ENCODE data around the gene ACTRT2. TPM values are rescaled to one million over a fixed set of nuclear protein-coding genes. Genes with fewer than 3 reads are reported as not detected.

Gene ACTRT2
- total and polyA plus RNA-seq, 2 of the 8 experiments (the other 6 are each of a cell fraction or from before 2014, with no cell fraction given) = not detected

DNA sequence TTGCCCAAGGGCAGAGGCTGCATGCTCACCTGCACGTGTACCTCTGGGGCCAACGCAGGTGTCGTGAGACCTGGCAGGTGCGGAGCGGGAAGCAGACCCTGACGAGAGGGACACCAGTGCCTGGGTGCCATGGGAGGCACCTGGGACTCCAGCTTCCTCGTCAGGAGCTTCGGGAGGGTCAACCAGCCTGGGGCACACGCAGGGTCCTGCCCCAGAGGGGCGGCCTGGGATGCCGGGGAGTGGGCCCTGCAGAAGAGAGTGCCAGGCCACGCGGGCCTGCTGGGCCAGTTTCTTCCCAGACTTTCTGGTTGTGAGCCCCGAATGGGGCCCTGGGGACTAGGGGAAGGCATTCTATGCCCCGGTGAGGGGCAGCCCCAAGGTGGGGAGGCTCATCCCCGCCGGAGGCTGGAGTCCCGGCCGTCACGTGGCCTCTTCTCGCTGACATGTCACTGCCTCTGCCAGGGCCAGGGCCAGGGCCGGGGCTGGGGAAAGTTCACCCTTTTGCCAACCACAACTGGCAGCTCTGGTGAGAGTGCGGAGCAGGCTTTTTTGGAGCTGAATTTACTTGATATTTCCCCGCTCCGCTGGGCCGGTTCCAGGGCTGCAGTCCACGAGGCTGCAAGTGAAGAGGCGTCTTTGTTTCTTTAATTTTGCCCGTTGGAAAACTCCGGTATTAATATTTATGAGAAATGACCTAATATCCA is 38.5 kb upstream of the ACTRT2 start (continued):
- no peak for TF ChIP-seq CHD7 (IDR thresholded peaks at IDR 0.05; ENCODE audit: insufficient replicate concordance, low read length)
- no peak for TF ChIP-seq ASH2L (IDR thresholded peaks at IDR 0.05; ENCODE audit: low read length)
- TF ChIP-seq TAF1 (IDR thresholded peaks at IDR 0.05; ENCODE audit: low read depth, low read length) = no peak
- no peak for TF ChIP-seq SIRT6 (IDR thresholded peaks at IDR 0.05; ENCODE audit: low read length)

All from H1 (cell line).